ENCODE data around the gene SDHB.

Gene SDHB

DNA sequence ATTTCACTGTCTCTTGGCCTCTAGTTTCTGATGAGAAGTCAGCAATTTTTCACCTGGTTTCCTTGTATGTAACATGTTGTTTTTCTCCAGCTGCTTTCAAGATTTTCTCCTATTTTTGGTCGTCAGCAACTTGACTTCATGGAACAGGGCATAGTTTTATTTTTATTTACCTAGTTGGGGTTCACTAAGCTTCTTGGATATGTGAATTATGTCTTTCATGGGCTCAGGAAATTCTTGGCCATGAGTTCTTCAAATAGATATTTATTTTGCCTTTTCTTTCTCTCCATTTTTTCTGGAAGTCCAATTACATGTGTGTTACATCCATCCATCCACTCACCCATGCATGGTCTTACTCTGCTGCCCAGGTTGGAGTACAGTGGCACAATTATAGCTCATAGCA is 13.7 kb downstream of the SDHB start:
- H3K4me2 ChIP-seq (ENCODE audit: low read length, poor library complexity, severe bottlenecking), result no peak overlapping the region
- no peak overlapping the region for H2BK12ac ChIP-seq (ENCODE audit: low read length in 2 of 2)
- H3K27me3 ChIP-seq (ENCODE audit: control insufficient read depth in 1 of 2, insufficient read depth in 1 of 2, low read length in 2 of 2), result no peaks in the 10 kb centered on the region
- 100% methylated on average over 1 of the region's 1 CpG for WGBS
- no peak overlapping the region for H3K18ac ChIP-seq (ENCODE audit: low read depth in 1 of 2, low read length in 2 of 2)
- no peak overlapping the region for H3K14ac ChIP-seq (ENCODE audit: low read length in 2 of 2)
- H3K23ac ChIP-seq (ENCODE audit: low read length in 2 of 2), result no peak overlapping the region
- H3K4ac ChIP-seq (ENCODE audit: low read depth in 1 of 2, low read length in 2 of 2), result no peak overlapping the region
- H4K8ac ChIP-seq (ENCODE audit: low read length), result no peak overlapping the region
- no peak overlapping the region for H2AK5ac ChIP-seq (ENCODE audit: low read length, severe bottlenecking)
- no peak overlapping the region for H3K27ac ChIP-seq (ENCODE audit: low read length, poor library complexity, severe bottlenecking)
- no peak overlapping the region for H2BK120ac ChIP-seq (ENCODE audit: low read depth, low read length)
- H3K79me1 ChIP-seq (replicated peaks; ENCODE audit: low read length, poor library complexity, severe bottlenecking), result peaks cover 23% of the 10 kb centered on the region
- no peak overlapping the region for H2BK15ac ChIP-seq (ENCODE audit: low read depth, poor library complexity, severe bottlenecking)
- no peak for DNase-seq
- H3K9me3 ChIP-seq (ENCODE audit: control insufficient read depth, low read length), result no peaks in the 10 kb centered on the region
- H4K91ac ChIP-seq (ENCODE audit: low read length), result no peak overlapping the region
- H3K4me3 ChIP-seq (ENCODE audit: insufficient read depth in 1 of 2, low read depth in 1 of 2, low read length in 2 of 2), result no peak overlapping the region
- peaks cover 35 to 78% of the 10 kb centered on the region in 2 experiments for H3K36me3 ChIP-seq (ENCODE audit: control insufficient read depth in 1 of 2, insufficient read depth in 2 of 2, low read depth in 1 of 2, low read length in 2 of 2)
- H2AFZ ChIP-seq (ENCODE audit: low read depth, low read length), result no peak overlapping the region
- no peak overlapping the region for H2BK5ac ChIP-seq (ENCODE audit: low read depth, low read length, poor library complexity, severe bottlenecking)
- H3K4me1 ChIP-seq (ENCODE audit: control insufficient read depth, insufficient read depth, low read depth, low read length), result peaks cover under 1% of the 10 kb centered on the region
- no peak overlapping the region for H3K9ac ChIP-seq (ENCODE audit: low read length)

DNA sequence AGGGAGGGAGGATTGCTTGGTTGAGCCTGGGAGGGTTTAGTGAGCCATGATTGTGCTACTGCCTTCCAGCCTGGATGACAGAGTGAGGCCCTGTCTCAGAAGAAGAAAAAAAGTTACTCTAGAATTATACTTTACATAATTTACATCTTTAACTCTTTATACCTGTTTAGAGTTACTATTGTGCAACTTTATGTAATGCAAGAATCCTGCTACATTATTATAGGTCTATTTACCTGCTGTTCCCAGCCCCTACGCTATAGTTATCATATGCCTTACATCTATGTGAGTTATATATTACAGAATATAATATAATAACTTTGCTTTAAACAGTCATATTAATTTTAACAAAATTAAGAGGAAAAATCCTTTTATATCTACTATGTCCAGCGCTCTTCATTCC is 14.3 kb downstream of the SDHB start:
- Histone ChIP-seq H2BK15ac (ENCODE audit: low read depth, poor library complexity, severe bottlenecking) (no peak overlapping the region), H4K8ac (ENCODE audit: low read length) (no peak overlapping the region), H3K27ac (ENCODE audit: low read length, poor library complexity, severe bottlenecking) (no peak overlapping the region), H2AK5ac (ENCODE audit: low read length, severe bottlenecking) (no peak overlapping the region), H3K23ac (ENCODE audit: low read length in 2 of 2) (peak overlapping the region in 1 of 2 experiments; percentile 80), H3K14ac (ENCODE audit: low read length in 2 of 2) (no peak overlapping the region), H3K4me1 (ENCODE audit: control insufficient read depth, insufficient read depth, low read depth, low read length) (no peaks in the 10 kb centered on the region), H3K4ac (ENCODE audit: low read depth in 1 of 2, low read length in 2 of 2) (no peak overlapping the region), H2BK5ac (ENCODE audit: low read depth, low read length, poor library complexity, severe bottlenecking) (no peak overlapping the region), H3K79me1 (replicated peaks; ENCODE audit: low read length, poor library complexity, severe bottlenecking) (peaks cover 19% of the 10 kb centered on the region), H2BK12ac (ENCODE audit: low read length in 2 of 2) (no peak overlapping the region), H3K4me2 (ENCODE audit: low read length, poor library complexity, severe bottlenecking) (no peak overlapping the region), H3K4me3 (ENCODE audit: insufficient read depth in 1 of 2, low read depth in 1 of 2, low read length in 2 of 2) (no peak overlapping the region), H3K9ac (ENCODE audit: low read length) (no peak overlapping the region), H3K18ac (ENCODE audit: low read depth in 1 of 2, low read length in 2 of 2) (no peak overlapping the region), H3K36me3 (ENCODE audit: control insufficient read depth in 1 of 2, insufficient read depth in 2 of 2, low read depth in 1 of 2, low read length in 2 of 2) (peaks cover 35 to 78% of the 10 kb centered on the region in 2 experiments), H3K9me3 (ENCODE audit: control insufficient read depth, low read length) (no peaks in the 10 kb centered on the region), H2AFZ (ENCODE audit: low read depth, low read length) (no peak overlapping the region), H4K91ac (ENCODE audit: low read length) (no peak overlapping the region), H3K27me3 (ENCODE audit: control insufficient read depth in 1 of 2, insufficient read depth in 1 of 2, low read length in 2 of 2) (no peaks in the 10 kb centered on the region), H2BK120ac (ENCODE audit: low read depth, low read length) (no peak overlapping the region)
- DNase-seq, result no peak
- WGBS, result 88% methylated on average over 1 of the region's 2 CpGs

DNA sequence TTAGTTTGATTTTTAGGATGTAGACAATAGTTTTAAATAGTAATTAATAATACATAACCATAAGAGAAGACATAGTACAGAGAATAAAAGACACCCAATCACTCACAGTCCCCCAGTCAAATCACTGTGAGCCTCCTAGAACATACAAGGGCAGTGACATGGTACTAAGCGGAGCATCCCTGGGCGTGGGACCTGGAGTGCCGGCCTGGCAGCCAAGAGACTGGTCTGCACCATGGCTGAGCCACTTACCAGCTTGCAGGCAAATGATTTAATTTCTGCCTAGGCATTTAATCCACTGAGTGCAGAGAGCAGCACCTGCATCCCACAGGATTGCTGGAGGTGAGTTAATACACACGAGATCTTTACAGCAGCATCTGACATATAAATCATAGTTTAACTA is 20.4 kb downstream of the SDHB start:
- no peak overlapping the region for H2AK5ac ChIP-seq (ENCODE audit: low read length, severe bottlenecking)
- no peaks in the 10 kb centered on the region for H3K27me3 ChIP-seq (ENCODE audit: control insufficient read depth in 1 of 2, insufficient read depth in 1 of 2, low read length in 2 of 2)
- H3K18ac ChIP-seq (ENCODE audit: low read depth in 1 of 2, low read length in 2 of 2), result no peak overlapping the region
- no peak overlapping the region for H3K23ac ChIP-seq (ENCODE audit: low read length in 2 of 2)
- H3K36me3 ChIP-seq (ENCODE audit: control insufficient read depth in 1 of 2, insufficient read depth in 2 of 2, low read depth in 1 of 2, low read length in 2 of 2), result peaks cover 37 to 65% of the 10 kb centered on the region in 2 experiments
- H2AFZ ChIP-seq (ENCODE audit: low read depth, low read length), result no peak overlapping the region
- no peak overlapping the region for H4K8ac ChIP-seq (ENCODE audit: low read length)
- H3K4ac ChIP-seq (ENCODE audit: low read depth in 1 of 2, low read length in 2 of 2), result no peak overlapping the region
- H4K91ac ChIP-seq (ENCODE audit: low read length), result no peak overlapping the region
- no peaks in the 10 kb centered on the region for H3K4me1 ChIP-seq (ENCODE audit: control insufficient read depth, insufficient read depth, low read depth, low read length)
- no peak overlapping the region for H3K27ac ChIP-seq (ENCODE audit: low read length, poor library complexity, severe bottlenecking)
- no peak overlapping the region for H2BK120ac ChIP-seq (ENCODE audit: low read depth, low read length)
- H2BK12ac ChIP-seq (ENCODE audit: low read length in 2 of 2), result no peak overlapping the region
- no peak overlapping the region for H2BK15ac ChIP-seq (ENCODE audit: low read depth, poor library complexity, severe bottlenecking)
- DNase-seq, result no peak
- H3K79me1 ChIP-seq (replicated peaks; ENCODE audit: low read length, poor library complexity, severe bottlenecking), result peaks cover 21% of the 10 kb centered on the region
- H3K9ac ChIP-seq (ENCODE audit: low read length), result no peak overlapping the region
- H3K9me3 ChIP-seq (ENCODE audit: control insufficient read depth, low read length), result no peaks in the 10 kb centered on the region
- H3K14ac ChIP-seq (ENCODE audit: low read length in 2 of 2), result no peak overlapping the region
- H2BK5ac ChIP-seq (ENCODE audit: low read depth, low read length, poor library complexity, severe bottlenecking), result no peak overlapping the region
- 100% methylated on average over 3 of the region's 4 CpGs for WGBS
- no peak overlapping the region for H3K4me3 ChIP-seq (ENCODE audit: insufficient read depth in 1 of 2, low read depth in 1 of 2, low read length in 2 of 2)
- no peak overlapping the region for H3K4me2 ChIP-seq (ENCODE audit: low read length, poor library complexity, severe bottlenecking)

DNA sequence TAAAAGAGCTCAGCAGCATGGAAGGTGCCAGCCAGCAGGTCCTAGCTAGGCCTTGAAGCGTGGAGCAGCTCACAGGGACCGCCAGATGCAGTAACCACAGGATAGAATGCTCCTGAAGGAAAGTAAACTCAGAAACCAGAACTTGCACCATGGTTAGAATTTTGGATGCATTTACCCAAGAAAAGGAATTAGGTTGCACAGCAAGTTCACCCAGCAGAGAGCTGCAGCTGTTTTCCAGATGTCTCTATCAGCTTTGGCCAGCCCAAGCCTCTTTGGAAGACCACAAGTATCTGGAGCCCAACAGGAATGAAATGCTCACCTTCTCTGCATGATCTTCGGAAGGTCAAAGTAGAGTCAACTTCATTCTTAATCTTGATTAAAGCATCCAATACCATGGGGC is 21.1 kb downstream of the SDHB start:
- no peak overlapping the region for H4K8ac ChIP-seq (ENCODE audit: low read length)

More for the DNA sequence above, 21.1 kb downstream of the SDHB start:
- no peak overlapping the region for H3K23ac ChIP-seq (ENCODE audit: low read length in 2 of 2)
- H2BK120ac ChIP-seq (ENCODE audit: low read depth, low read length), result no peak overlapping the region
- peaks cover 35 to 67% of the 10 kb centered on the region in 2 experiments for H3K36me3 ChIP-seq (ENCODE audit: control insufficient read depth in 1 of 2, insufficient read depth in 2 of 2, low read depth in 1 of 2, low read length in 2 of 2)
- DNase-seq, result no peak
- no peak overlapping the region for H3K14ac ChIP-seq (ENCODE audit: low read length in 2 of 2)
- no peak overlapping the region for H2BK15ac ChIP-seq (ENCODE audit: low read depth, poor library complexity, severe bottlenecking)
- H2AK5ac ChIP-seq (ENCODE audit: low read length, severe bottlenecking), result no peak overlapping the region
- H3K4me3 ChIP-seq (ENCODE audit: insufficient read depth in 1 of 2, low read depth in 1 of 2, low read length in 2 of 2), result no peak overlapping the region
- no peak overlapping the region for H3K18ac ChIP-seq (ENCODE audit: low read depth in 1 of 2, low read length in 2 of 2)
- no peak overlapping the region for H2BK12ac ChIP-seq (ENCODE audit: low read length in 2 of 2)
- no peak overlapping the region for H3K4ac ChIP-seq (ENCODE audit: low read depth in 1 of 2, low read length in 2 of 2)
- H2AFZ ChIP-seq (ENCODE audit: low read depth, low read length), result no peak overlapping the region
- H3K9me3 ChIP-seq (ENCODE audit: control insufficient read depth, low read length), result no peaks in the 10 kb centered on the region
- no peak overlapping the region for H3K9ac ChIP-seq (ENCODE audit: low read length)
- H3K27me3 ChIP-seq (ENCODE audit: control insufficient read depth in 1 of 2, insufficient read depth in 1 of 2, low read length in 2 of 2), result no peaks in the 10 kb centered on the region
- H3K27ac ChIP-seq (ENCODE audit: low read length, poor library complexity, severe bottlenecking), result no peak overlapping the region
- H3K79me1 ChIP-seq (replicated peaks; ENCODE audit: low read length, poor library complexity, severe bottlenecking), result peaks cover 21% of the 10 kb centered on the region
- 98% methylated on average over 3 of the region's 3 CpGs for WGBS
- no peak overlapping the region for H2BK5ac ChIP-seq (ENCODE audit: low read depth, low read length, poor library complexity, severe bottlenecking)
- no peak overlapping the region for H3K4me2 ChIP-seq (ENCODE audit: low read length, poor library complexity, severe bottlenecking)
- no peaks in the 10 kb centered on the region for H3K4me1 ChIP-seq (ENCODE audit: control insufficient read depth, insufficient read depth, low read depth, low read length)
- no peak overlapping the region for H4K91ac ChIP-seq (ENCODE audit: low read length)

All from mesenchymal stem cell (in vitro differentiated cells and primary cell).